Gastrocnemius medialis (tissue), 4 donors: ENCODE results near the gene SNAP47. TPM values are rescaled to one million over a fixed set of nuclear protein-coding genes. Genes with fewer than 3 reads are reported as not detected.

Experiments
- ATAC-seq, 2 donors: fragments of 150-250 bp; one replicate each; pipeline ENCODE4 v1.9.1; 2016
- DNase-seq, 2 donors: peaks; one replicate each; pipeline ENCODE4 v3.0.0-alpha.2; 2019
- H3K27ac ChIP-seq, 4 donors: fragments of 200-600 bp; sonication (generic); 1 replicate in 1 of 4; 2 replicates in 3 of 4; pipeline ENCODE4 v1.5.1; 2016 to 2018; ENCODE audit warnings: mild to moderate bottlenecking in 2 of 4, moderate library complexity in 1 of 4
- H3K27me3 ChIP-seq, 3 donors: fragments of 200-600 bp; sonication (generic) in 2 of 3; 1 replicate in 1 of 3; 2 replicates in 2 of 3; pipeline versions ENCODE4 v1.5.1 to v1.6.0; 2016 to 2019; ENCODE audit warnings: mild to moderate bottlenecking in 1 of 3, moderate library complexity in 1 of 3
- H3K36me3 ChIP-seq, 2 donors: fragments of 200-600 bp; sonication (generic) in 1 of 2; one replicate each; pipeline ENCODE4 v1.5.1; 2017 to 2018
- H3K4me1 ChIP-seq, 2 donors: fragments of 200-600 bp; sonication (generic) in 1 of 2; one replicate each; pipeline ENCODE4 v1.5.1; 2016 to 2017; ENCODE audit warnings: mild to moderate bottlenecking in 2 of 2
- H3K4me3 ChIP-seq, 4 donors: fragments of 200-600 bp; sonication (generic) in 3 of 4; 1 replicate in 1 of 4; 2 replicates in 3 of 4; pipeline ENCODE4 v1.5.1; 2016 to 2019; ENCODE audit warnings: mild to moderate bottlenecking in 2 of 4
- H3K9me3 ChIP-seq, 3 donors: fragments of 200-600 bp; sonication (generic) in 2 of 3; 1 replicate in 1 of 3; 2 replicates in 2 of 3; pipeline ENCODE4 v1.5.1; 2016 to 2019
- CTCF ChIP-seq, 5 experiments: fragments of 450-650 bp in 3 of 5; fragments of 200-600 bp in 2 of 5; sonication (generic) in 2 of 5; IDR thresholded peaks in 4 of 5; conservative IDR thresholded peaks in 1 of 5; 1 replicate in 4 of 5; 2 replicates in 1 of 5; pipeline ENCODE4 v1.5.1; 2016 to 2019; ENCODE audit warnings: antibody characterized with exemption in 5 of 5, mild to moderate bottlenecking in 3 of 5, moderate library complexity in 3 of 5
- POLR2A ChIP-seq, 2 donors: fragments of 450-650 bp; IDR thresholded peaks; one replicate each; pipeline ENCODE4 v1.6.1; 2017; ENCODE audit warnings: antibody characterized with exemption in 2 of 2, mild to moderate bottlenecking in 2 of 2, moderate library complexity in 2 of 2
- in situ Hi-C, 4 donors: fragments of 200-750 bp; cut with MboI; loops; one replicate each; pipeline versions ENCODE4 v1.15.0 to v1.8.0; 2017; ENCODE audit warnings: low sequenced_read_pairs in 4 of 4
- intact Hi-C: fragments of 100-400 bp; cut with DNase I; formaldehyde crosslinking; loops from one replicate; pipeline ENCODE4 v1.15.1; 2023; ENCODE audit warnings: low total_unique reads
- total RNA-seq, 4 donors: library from RNA; depleted of rRNA; stranded (reverse); fragments of >200 nt; gene quantifications; one replicate each; pipeline versions ENCODE4 v1.1.0 to v1.2.3, GENCODE V29; 2016

The SNAP47 gene
- total RNA-seq, 4 donors from 2014 or later: 30.2 to 42.7 (median 37.9) TPM

GRCh38 chr1:227753999-227754711 lies 18.9 kb downstream of the SNAP47 start:
- Histone ChIP-seq H3K9me3 (no peaks in the 10 kb centered on the region), H3K27ac (peak overlapping the region; percentile 45 to 90 (median 84)), H3K4me1 (peaks cover 68 to 75% of the 10 kb centered on the region in 2 donors), H3K4me3 (no peak overlapping the region), H3K27me3 (no peaks in the 10 kb centered on the region), H3K36me3 (no peaks in the 10 kb centered on the region)
- intact Hi-C loops (loop anchor here (1.0 to 10.0 kb wide), 4 partner anchors 24 to 331 kb away; partner anchors contain the start of gene ARF1), in situ Hi-C loops (loop anchor here in 3 of 4 donors (5.0 to 25.0 kb wide), 3 partner anchors 198 to 333 kb away; partner anchors contain the start of gene ARF1 (in 1 of the 3))
- DNase-seq (peak; percentile 69 to 90), ATAC-seq (peak; percentile 82 to 85)
- no peak for TF ChIP-seq POLR2A (IDR thresholded peaks at IDR 0.05)
- TF ChIP-seq CTCF (IDR thresholded peaks at IDR 0.05 in 4 of 5, conservative IDR thresholded peaks at IDR 0.05 in 1 of 5): no peak

GRCh38 chr1:227754958-227755357 lies 19.7 kb downstream of the SNAP47 start:
- H3K27me3 ChIP-seq: no peaks in the 10 kb centered on the region
- intact Hi-C loops: loop anchor here (1.0 to 10.0 kb wide), 4 partner anchors 25 to 330 kb away; partner anchors contain the start of gene ARF1
- in situ Hi-C loops: loop anchor here in 3 of 4 donors (5.0 to 25.0 kb wide), 3 partner anchors 197 to 332 kb away; partner anchors contain the start of gene ARF1 (in 1 of the 3)
- no peak overlapping the region for H3K4me3 ChIP-seq
- DNase-seq (no peak), ATAC-seq (no peak)
- peak overlapping the region; percentile 45 to 90 (median 84) for H3K27ac ChIP-seq
- peaks cover 72 to 73% of the 10 kb centered on the region in 2 donors for H3K4me1 ChIP-seq
- no peak for TF ChIP-seq POLR2A (IDR thresholded peaks at IDR 0.05)
- TF ChIP-seq CTCF (IDR thresholded peaks at IDR 0.05 in 4 of 5, conservative IDR thresholded peaks at IDR 0.05 in 1 of 5): no peak
- H3K36me3 ChIP-seq: no peaks in the 10 kb centered on the region
- no peaks in the 10 kb centered on the region for H3K9me3 ChIP-seq

- in situ Hi-C loops (loop anchor here in 2 of 4 donors (25.0 kb wide), 2 partner anchors 269 to 331 kb away; partner anchors contain the start of gene ARF1 (in 1 of the 2)), intact Hi-C loops (loop anchor here (2.0 to 10.0 kb wide), 4 partner anchors 22 to 328 kb away; partner anchors contain the start of genes ARF1, JMJD4 and SNAP47)
- DNase-seq: peak; percentile 49 to 78
- no peaks in the 10 kb centered on the region for H3K9me3 ChIP-seq
- no peaks in the 10 kb centered on the region for H3K36me3 ChIP-seq
- peaks cover 76 to 80% of the 10 kb centered on the region in 2 donors for H3K4me1 ChIP-seq
- TF ChIP-seq POLR2A (IDR thresholded peaks at IDR 0.05) (no peak), CTCF (IDR thresholded peaks at IDR 0.05 in 4 of 5, conservative IDR thresholded peaks at IDR 0.05 in 1 of 5) (no peak)
- peak; percentile 49 to 56 for ATAC-seq
- H3K27ac ChIP-seq: peak overlapping the region; percentile 45 to 90 (median 84)
- no peak overlapping the region for H3K4me3 ChIP-seq
- H3K27me3 ChIP-seq: no peaks in the 10 kb centered on the region
These were observed 21.1 kb downstream of the SNAP47 start for GRCh38 chr1:227756172-227756959.

GRCh38 chr1:227757781-227758180 lies 22.5 kb downstream of the SNAP47 start:
- intact Hi-C loops: loop anchor here (2.0 to 10.0 kb wide), 4 partner anchors 23 to 327 kb away; partner anchors contain the start of genes ARF1, JMJD4 and SNAP47

More at GRCh38 chr1:227757781-227758180, 22.5 kb downstream of the SNAP47 start:
- H3K27ac ChIP-seq: peak overlapping the region; percentile 45 to 91 (median 68)
- no peaks in the 10 kb centered on the region for H3K36me3 ChIP-seq
- no peaks in the 10 kb centered on the region for H3K27me3 ChIP-seq
- peaks cover 86 to 87% of the 10 kb centered on the region in 2 donors for H3K4me1 ChIP-seq
- DNase-seq (no peak), ATAC-seq (no peak)
- H3K9me3 ChIP-seq: no peaks in the 10 kb centered on the region
- no peak for TF ChIP-seq CTCF (IDR thresholded peaks at IDR 0.05 in 4 of 5, conservative IDR thresholded peaks at IDR 0.05 in 1 of 5)
- no peak for TF ChIP-seq POLR2A (IDR thresholded peaks at IDR 0.05)
- in situ Hi-C loops: loop anchor here in 2 of 4 donors (25.0 kb wide), 2 partner anchors 270 to 330 kb away; partner anchors contain the start of gene ARF1 (in 1 of the 2)
- no peak overlapping the region for H3K4me3 ChIP-seq
